ENCODE data around the gene TNFRSF6B.
"Not testable (repeated sequence)": the region's sequence is repeated elsewhere in the genome, so short reads cannot be mapped to it uniquely, and the experiment has no call there.

The TNFRSF6B gene

GRCh38 chr20:63659370-63659769 is 37.1 kb upstream of the TNFRSF6B start:
- TF ChIP-seq ZFX (IDR thresholded peaks at IDR 0.05; ENCODE audit: borderline replicate concordance) = no peak
- no peak for TF ChIP-seq CTCF (IDR thresholded peaks at IDR 0.05)
- H3K27ac ChIP-seq = peak overlapping the region; percentile 86

- not testable (repeated sequence) for H3K27ac ChIP-seq
Measured at GRCh38 chr20:63660174-63660573, 36.3 kb upstream of the TNFRSF6B start.

- H3K27ac ChIP-seq = no peak overlapping the region
- TF ChIP-seq ZFX (IDR thresholded peaks at IDR 0.05; ENCODE audit: borderline replicate concordance) (no peak), CTCF (IDR thresholded peaks at IDR 0.05) (no peak)
Measured at GRCh38 chr20:63660622-63661021, 35.8 kb upstream of the TNFRSF6B start.

GRCh38 chr20:63661108-63661507 is 35.3 kb upstream of the TNFRSF6B start:
- no peak for TF ChIP-seq ZFX (IDR thresholded peaks at IDR 0.05; ENCODE audit: borderline replicate concordance)
- TF ChIP-seq CTCF (IDR thresholded peaks at IDR 0.05) = no peak
- no peak overlapping the region for H3K27ac ChIP-seq

GRCh38 chr20:63661959-63662812 is 34.3 kb upstream of the TNFRSF6B start:
- H3K27ac ChIP-seq = no peak overlapping the region
- no peak for TF ChIP-seq CTCF (IDR thresholded peaks at IDR 0.05)
- TF ChIP-seq ZFX (IDR thresholded peaks at IDR 0.05; ENCODE audit: borderline replicate concordance) = no peak

- no peak for TF ChIP-seq ZFX (IDR thresholded peaks at IDR 0.05; ENCODE audit: borderline replicate concordance)
- TF ChIP-seq CTCF (IDR thresholded peaks at IDR 0.05) = no peak
- no peak overlapping the region for H3K27ac ChIP-seq
Measured at GRCh38 chr20:63662813-63663189, 33.7 kb upstream of the TNFRSF6B start.

GRCh38 chr20:63663332-63664066 is 33.0 kb upstream of the TNFRSF6B start:
- no peak for TF ChIP-seq ZFX (IDR thresholded peaks at IDR 0.05; ENCODE audit: borderline replicate concordance)
- no peak for TF ChIP-seq CTCF (IDR thresholded peaks at IDR 0.05)
- H3K27ac ChIP-seq = no peak overlapping the region

Measured in 22Rv1 (cell line).